ENCODE measurements around the gene MAMDC4.

DNA sequence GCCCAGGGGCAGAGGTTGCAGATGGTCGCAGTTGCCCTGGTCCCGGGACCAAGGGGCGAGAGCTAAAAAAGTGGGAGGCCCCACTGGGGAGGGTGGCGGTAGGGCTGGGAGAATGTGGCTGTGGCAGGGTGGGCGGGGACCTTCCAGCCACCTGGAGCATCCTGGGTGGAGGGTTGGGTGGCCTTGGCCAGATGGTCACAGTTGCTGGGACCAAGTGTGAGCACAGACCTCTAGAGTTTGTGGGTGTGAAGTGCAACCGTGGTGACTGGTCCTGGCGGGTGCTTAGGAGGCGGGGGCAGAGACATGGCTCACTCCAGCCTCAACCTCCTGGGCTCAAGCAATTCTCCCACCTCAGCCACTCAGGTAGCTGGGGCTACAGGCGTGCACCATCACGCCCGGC, 28.5 kb downstream of the MAMDC4 start:
- TF ChIP-seq POLR2A (IDR thresholded peaks at IDR 0.05; ENCODE audit: low read length) (no peak), GATA1 (IDR thresholded peaks at IDR 0.05; ENCODE audit: low read depth, low read length) (no peak)

All from erythroblast (primary cell).